Measurements from ENCODE around the gene INSIG2.

INSIG2 gene

GRCh38 chr2:118120401-118120780 lies 32.1 kb downstream of the INSIG2 start:
- Mint-ChIP-seq H3K36me3 (no peaks in the 10 kb centered on the region), H3K4me3 (no peak overlapping the region), H3K4me1 (no peaks in the 10 kb centered on the region), H3K27me3 (peaks cover 16% of the 10 kb centered on the region), H3K9me3 (no peaks in the 10 kb centered on the region), H3K27ac (no peak overlapping the region)
- DNase-seq = no peak
- CTCF ChIA-PET = no interaction called here

GRCh38 chr2:118121101-118121500 lies 32.8 kb downstream of the INSIG2 start:
- H3K9me3 Mint-ChIP-seq = no peaks in the 10 kb centered on the region
- H3K27me3 Mint-ChIP-seq = peaks cover 22% of the 10 kb centered on the region
- no peak for DNase-seq
- no peaks in the 10 kb centered on the region for H3K4me1 Mint-ChIP-seq
- CTCF ChIA-PET = no interaction called here
- no peaks in the 10 kb centered on the region for H3K36me3 Mint-ChIP-seq
- H3K4me3 Mint-ChIP-seq = no peak overlapping the region
- H3K27ac Mint-ChIP-seq = no peak overlapping the region

GRCh38 chr2:118121986-118122524 lies 33.8 kb downstream of the INSIG2 start:
- Mint-ChIP-seq H3K27me3 (peaks cover 25% of the 10 kb centered on the region), H3K27ac (no peak overlapping the region), H3K9me3 (no peaks in the 10 kb centered on the region), H3K4me3 (no peak overlapping the region), H3K4me1 (no peaks in the 10 kb centered on the region), H3K36me3 (no peaks in the 10 kb centered on the region)
- CTCF ChIA-PET = no interaction called here
- DNase-seq = no peak

- no peak for DNase-seq
- CTCF ChIA-PET = no interaction called here
These were observed 34.5 kb downstream of the INSIG2 start for GRCh38 chr2:118122594-118123281.

GRCh38 chr2:118123561-118124232 lies 35.4 kb downstream of the INSIG2 start:
- H3K9me3 Mint-ChIP-seq = no peaks in the 10 kb centered on the region
- H3K27me3 Mint-ChIP-seq = peaks cover 37% of the 10 kb centered on the region
- no peak overlapping the region for H3K27ac Mint-ChIP-seq
- H3K36me3 Mint-ChIP-seq = no peaks in the 10 kb centered on the region
- CTCF ChIA-PET = no interaction called here
- DNase-seq = no peak
- no peak overlapping the region for H3K4me3 Mint-ChIP-seq
- no peaks in the 10 kb centered on the region for H3K4me1 Mint-ChIP-seq

More at GRCh38 chr2:118122594-118123281, 34.5 kb downstream of the INSIG2 start:
- Mint-ChIP-seq H3K4me3 (no peak overlapping the region), H3K9me3 (no peaks in the 10 kb centered on the region), H3K27ac (no peak overlapping the region), H3K27me3 (peaks cover 32% of the 10 kb centered on the region), H3K4me1 (no peaks in the 10 kb centered on the region), H3K36me3 (no peaks in the 10 kb centered on the region)

- Mint-ChIP-seq H3K4me3 (no peak overlapping the region), H3K36me3 (no peaks in the 10 kb centered on the region), H3K9me3 (no peaks in the 10 kb centered on the region), H3K4me1 (no peaks in the 10 kb centered on the region), H3K27me3 (peaks cover 37% of the 10 kb centered on the region), H3K27ac (no peak overlapping the region)
- no peak for DNase-seq
- CTCF ChIA-PET = no interaction called here
These were observed 36.1 kb downstream of the INSIG2 start for GRCh38 chr2:118124288-118124891.

- Mint-ChIP-seq H3K4me1 (peaks cover 7% of the 10 kb centered on the region), H3K27ac (no peak overlapping the region), H3K27me3 (peaks cover 37% of the 10 kb centered on the region), H3K36me3 (no peaks in the 10 kb centered on the region), H3K4me3 (no peak overlapping the region), H3K9me3 (no peaks in the 10 kb centered on the region)
- CTCF ChIA-PET = no interaction called here
- DNase-seq = no peak
These were observed 39.0 kb downstream of the INSIG2 start for GRCh38 chr2:118127250-118127649.

GRCh38 chr2:118128826-118129225 lies 40.6 kb downstream of the INSIG2 start:
- H3K4me3 Mint-ChIP-seq = no peak overlapping the region
- H3K4me1 Mint-ChIP-seq = peaks cover 7% of the 10 kb centered on the region
- no peaks in the 10 kb centered on the region for H3K36me3 Mint-ChIP-seq
- no peaks in the 10 kb centered on the region for H3K9me3 Mint-ChIP-seq
- DNase-seq = no peak
- CTCF ChIA-PET = no interaction called here
- H3K27me3 Mint-ChIP-seq = peaks cover 29% of the 10 kb centered on the region
- no peak overlapping the region for H3K27ac Mint-ChIP-seq

GRCh38 chr2:118130385-118130784 lies 42.1 kb downstream of the INSIG2 start:
- Mint-ChIP-seq H3K4me1 (peaks cover 7% of the 10 kb centered on the region), H3K36me3 (no peaks in the 10 kb centered on the region), H3K9me3 (no peaks in the 10 kb centered on the region), H3K27me3 (peaks cover 27% of the 10 kb centered on the region), H3K27ac (no peak overlapping the region), H3K4me3 (no peak overlapping the region)
- CTCF ChIA-PET = no interaction called here
- DNase-seq = no peak

GRCh38 chr2:118131771-118132170 lies 43.5 kb downstream of the INSIG2 start:
- peaks cover 22% of the 10 kb centered on the region for H3K27me3 Mint-ChIP-seq
- peaks cover 7% of the 10 kb centered on the region for H3K4me1 Mint-ChIP-seq
- no peak for DNase-seq
- CTCF ChIA-PET = interaction anchor here (1.0 kb wide), 1 partner anchor 42 kb away, joined by 3 read pairs; no protein-coding TSS in a partner anchor
- no peak overlapping the region for H3K4me3 Mint-ChIP-seq
- no peaks in the 10 kb centered on the region for H3K9me3 Mint-ChIP-seq
- H3K36me3 Mint-ChIP-seq = no peaks in the 10 kb centered on the region
- no peak overlapping the region for H3K27ac Mint-ChIP-seq

- peaks cover 7% of the 10 kb centered on the region for H3K4me1 Mint-ChIP-seq
- H3K27me3 Mint-ChIP-seq = peaks cover 8% of the 10 kb centered on the region
- CTCF ChIA-PET = no interaction called here
- no peak overlapping the region for H3K27ac Mint-ChIP-seq
- H3K9me3 Mint-ChIP-seq = no peaks in the 10 kb centered on the region
- no peak overlapping the region for H3K4me3 Mint-ChIP-seq
- no peaks in the 10 kb centered on the region for H3K36me3 Mint-ChIP-seq
- no peak for DNase-seq
These were observed 45.6 kb downstream of the INSIG2 start for GRCh38 chr2:118133916-118134315.

- CTCF ChIA-PET = no interaction called here
- H3K4me1 Mint-ChIP-seq = peaks cover 7% of the 10 kb centered on the region
- no peaks in the 10 kb centered on the region for H3K36me3 Mint-ChIP-seq
These were observed 46.4 kb downstream of the INSIG2 start for GRCh38 chr2:118134650-118135049.

GRCh38 chr2:118145207-118145606 lies 56.9 kb downstream of the INSIG2 start:
- no peak for DNase-seq
- no peak overlapping the region for H3K4me3 Mint-ChIP-seq
- H3K9me3 Mint-ChIP-seq = no peaks in the 10 kb centered on the region
- H3K36me3 Mint-ChIP-seq = no peaks in the 10 kb centered on the region
- no peak overlapping the region for H3K27ac Mint-ChIP-seq
- peaks cover 10% of the 10 kb centered on the region for H3K27me3 Mint-ChIP-seq
- CTCF ChIA-PET = interaction anchor here (0.7 kb wide), 1 partner anchor 76 kb away, joined by 3 read pairs; no protein-coding TSS in a partner anchor
- H3K4me1 Mint-ChIP-seq = no peaks in the 10 kb centered on the region

More at GRCh38 chr2:118134650-118135049, 46.4 kb downstream of the INSIG2 start:
- peaks cover 8% of the 10 kb centered on the region for H3K27me3 Mint-ChIP-seq
- DNase-seq = no peak
- no peaks in the 10 kb centered on the region for H3K9me3 Mint-ChIP-seq
- no peak overlapping the region for H3K27ac Mint-ChIP-seq
- no peak overlapping the region for H3K4me3 Mint-ChIP-seq

- no peaks in the 10 kb centered on the region for H3K9me3 Mint-ChIP-seq
- H3K4me1 Mint-ChIP-seq = no peaks in the 10 kb centered on the region
- peaks cover 14% of the 10 kb centered on the region for H3K27me3 Mint-ChIP-seq
- H3K4me3 Mint-ChIP-seq = no peak overlapping the region
- DNase-seq = no peak
- H3K27ac Mint-ChIP-seq = no peak overlapping the region
- no peaks in the 10 kb centered on the region for H3K36me3 Mint-ChIP-seq
- CTCF ChIA-PET = interaction anchor here (0.7 kb wide), 1 partner anchor 77 kb away, joined by 3 read pairs; no protein-coding TSS in a partner anchor
These were observed 57.5 kb downstream of the INSIG2 start for GRCh38 chr2:118145806-118146205.
